ENCODE measurements around the gene ZSCAN1.

DNA sequence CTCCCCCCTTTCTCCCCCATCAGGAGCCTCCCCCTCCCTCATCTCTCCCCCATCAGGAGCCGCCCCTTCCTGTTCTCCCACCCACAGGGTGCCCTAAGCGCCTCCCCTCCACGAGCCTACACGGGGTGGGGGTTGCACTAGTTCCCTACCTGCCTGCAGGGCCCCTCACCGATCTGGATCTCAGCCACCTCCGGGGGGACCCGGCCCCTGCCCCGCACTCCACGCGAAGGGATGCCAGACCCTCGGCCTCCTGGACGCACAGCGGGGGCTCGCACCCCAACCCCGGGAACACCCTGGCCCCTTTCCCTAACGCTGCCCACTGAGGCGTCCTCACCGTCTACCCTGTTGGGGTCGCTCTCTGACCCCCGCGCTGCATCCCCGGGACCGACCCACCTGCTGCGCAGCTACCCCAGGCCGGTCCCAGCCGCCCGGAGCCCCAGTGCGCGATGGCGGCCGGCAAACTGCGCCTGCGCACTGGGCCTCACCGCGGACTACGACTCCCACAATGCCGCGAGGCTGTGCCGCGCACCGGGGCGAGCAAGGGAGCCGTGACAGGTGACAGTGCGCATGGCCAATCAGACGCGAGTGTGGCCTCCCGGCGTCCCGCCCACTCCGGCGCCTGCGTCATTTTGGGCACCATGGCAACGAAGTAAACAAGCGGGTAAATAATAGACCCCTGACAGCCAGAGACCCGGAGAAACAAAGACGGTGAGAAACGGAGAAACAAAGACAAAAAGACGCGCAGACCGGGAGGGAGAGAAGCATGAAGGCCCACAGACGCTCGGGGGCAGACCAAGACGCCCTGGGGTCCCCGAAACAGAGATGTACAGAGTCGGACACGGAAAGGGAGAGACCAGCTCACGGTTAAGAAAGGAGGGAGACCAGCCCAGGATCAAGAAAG is 64.2 kb downstream of the ZSCAN1 start, which contains the start of gene ZSCAN18:
- TF ChIP-seq, protein P1, sequence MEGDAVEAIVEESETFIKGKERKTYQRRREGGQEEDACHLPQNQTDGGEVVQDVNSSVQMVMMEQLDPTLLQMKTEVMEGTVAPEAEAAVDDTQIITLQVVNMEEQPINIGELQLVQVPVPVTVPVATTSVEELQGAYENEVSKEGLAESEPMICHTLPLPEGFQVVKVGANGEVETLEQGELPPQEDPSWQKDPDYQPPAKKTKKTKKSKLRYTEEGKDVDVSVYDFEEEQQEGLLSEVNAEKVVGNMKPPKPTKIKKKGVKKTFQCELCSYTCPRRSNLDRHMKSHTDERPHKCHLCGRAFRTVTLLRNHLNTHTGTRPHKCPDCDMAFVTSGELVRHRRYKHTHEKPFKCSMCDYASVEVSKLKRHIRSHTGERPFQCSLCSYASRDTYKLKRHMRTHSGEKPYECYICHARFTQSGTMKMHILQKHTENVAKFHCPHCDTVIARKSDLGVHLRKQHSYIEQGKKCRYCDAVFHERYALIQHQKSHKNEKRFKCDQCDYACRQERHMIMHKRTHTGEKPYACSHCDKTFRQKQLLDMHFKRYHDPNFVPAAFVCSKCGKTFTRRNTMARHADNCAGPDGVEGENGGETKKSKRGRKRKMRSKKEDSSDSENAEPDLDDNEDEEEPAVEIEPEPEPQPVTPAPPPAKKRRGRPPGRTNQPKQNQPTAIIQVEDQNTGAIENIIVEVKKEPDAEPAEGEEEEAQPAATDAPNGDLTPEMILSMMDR (IDR thresholded peaks at IDR 0.05), result no peak
- peak; percentile 23 to 49 for TF ChIP-seq POLR2A (IDR thresholded peaks at IDR 0.05)
